Frontal cortex (tissue), 4 donors: ENCODE results near the gene SIRPA. TPM values are rescaled to one million over a fixed set of nuclear protein-coding genes. Genes with fewer than 3 reads are reported as not detected.

Experiments
- DNase-seq, 2 donors: peaks; one replicate each; pipeline ENCODE4 v3.0.0; 2012; ENCODE audit warnings: low spot score in 2 of 2
- FAIRE-seq: peaks from 2 replicates; lab custom pipeline; 2012; peaks lifted over from hg19 to GRCh38; lab: Jason Lieb, UNC
- total RNA-seq: library from RNA; depleted of rRNA; stranded (reverse); fragments of >200 nt; gene quantifications from one replicate; pipeline ENCODE4 v1.2.3, GENCODE V29; 2014
- donor health status: control.
- donor health status: control.
- donor health status: control.

SIRPA gene
- total RNA-seq, 1 donor from 2014 or later = 6.1 TPM

DNA sequence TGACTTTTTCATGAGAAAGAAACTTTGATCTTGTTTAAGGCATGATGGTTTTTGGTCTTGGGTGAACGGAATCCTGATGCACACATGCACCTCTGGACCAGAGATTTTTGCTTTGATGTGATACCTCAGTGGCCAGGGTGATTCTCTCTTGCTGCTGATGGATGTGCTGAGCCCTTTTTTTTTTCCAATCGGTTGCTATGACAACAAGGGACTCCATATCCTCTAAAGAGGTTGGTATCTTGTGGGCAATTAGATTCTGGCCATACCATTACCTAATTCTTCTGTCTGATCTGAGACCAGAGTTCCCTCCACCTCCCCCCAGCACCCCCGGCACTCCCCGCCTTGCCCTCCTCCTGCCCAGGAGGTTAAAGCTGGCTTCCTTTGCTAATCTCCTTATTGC lies 73.8 kb downstream of the SIRPA start:
- no peak for DNase-seq
- FAIRE-seq = no peak

DNA sequence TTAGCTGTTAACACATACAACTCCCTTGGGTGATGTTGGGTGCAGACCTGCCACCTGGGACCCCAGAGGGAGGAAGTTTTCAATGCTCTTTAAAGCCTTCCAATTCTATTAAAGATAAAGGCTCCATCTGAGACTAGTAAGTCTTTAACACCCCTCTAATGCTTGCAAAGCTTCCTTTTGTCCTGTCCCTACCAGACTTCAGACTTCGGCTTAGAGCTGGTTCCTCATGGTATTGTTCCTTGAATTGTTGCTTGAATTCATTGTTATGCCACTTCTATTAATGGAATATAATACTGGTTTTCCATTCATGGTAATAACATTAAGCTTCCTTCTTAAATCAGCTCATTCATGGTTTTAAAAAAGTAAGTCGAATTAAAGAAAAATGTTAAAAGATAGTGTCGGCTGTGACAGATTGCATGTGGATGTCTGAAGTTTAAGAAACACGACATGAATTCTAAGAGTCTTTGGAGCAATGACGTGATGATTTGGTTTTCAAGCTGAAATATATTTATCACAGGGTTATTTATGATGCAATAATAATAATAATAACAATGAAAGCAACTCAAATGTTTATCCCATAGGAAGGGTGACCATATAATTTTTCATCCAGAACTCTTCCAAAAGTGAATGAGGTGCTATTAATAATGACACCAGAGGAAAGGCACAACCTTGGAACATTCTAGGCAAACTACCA lies 76.8 kb downstream of the SIRPA start:
- DNase-seq = no peak
- FAIRE-seq = no peak

DNA sequence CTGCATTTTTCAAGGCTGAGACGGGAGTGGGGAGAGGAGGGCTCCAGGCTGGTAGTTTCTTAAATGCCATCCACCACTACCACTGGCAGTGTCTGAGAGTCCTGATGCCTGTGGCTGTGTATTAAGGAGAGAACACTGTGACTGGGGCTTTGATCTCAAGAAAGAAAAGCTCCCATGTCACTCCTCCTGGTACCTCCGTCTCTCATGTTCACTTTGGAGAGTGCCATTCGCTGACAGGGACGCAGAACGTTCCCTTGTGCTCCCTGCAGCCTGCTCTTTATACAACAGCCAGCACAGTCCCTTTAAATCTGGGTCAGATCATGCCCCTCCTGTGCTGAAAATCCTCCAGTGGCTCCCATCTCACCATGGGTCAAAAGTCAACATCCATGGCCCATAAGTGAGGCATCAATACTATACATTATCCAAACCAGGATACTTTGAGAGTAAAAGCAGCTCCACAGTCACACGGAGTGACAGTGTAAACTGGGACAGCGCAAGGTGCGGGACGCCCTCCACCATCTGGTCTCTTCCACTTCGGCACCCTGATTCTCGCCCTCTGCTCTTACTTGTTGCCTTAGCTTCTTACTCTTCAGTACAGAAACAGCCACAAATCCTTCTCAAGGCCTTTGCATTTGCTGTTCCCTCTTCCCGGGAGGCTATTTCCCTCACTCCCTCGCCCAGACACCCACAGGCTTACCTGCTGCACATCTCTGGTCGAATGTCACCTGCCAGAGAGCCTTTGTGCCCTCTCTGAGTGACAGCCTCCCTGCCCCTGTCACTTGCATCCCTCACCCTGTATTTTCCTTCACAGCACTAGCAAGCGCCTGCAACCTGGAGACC lies 78.6 kb downstream of the SIRPA start:
- DNase-seq (no peak), FAIRE-seq (no peak)

DNA sequence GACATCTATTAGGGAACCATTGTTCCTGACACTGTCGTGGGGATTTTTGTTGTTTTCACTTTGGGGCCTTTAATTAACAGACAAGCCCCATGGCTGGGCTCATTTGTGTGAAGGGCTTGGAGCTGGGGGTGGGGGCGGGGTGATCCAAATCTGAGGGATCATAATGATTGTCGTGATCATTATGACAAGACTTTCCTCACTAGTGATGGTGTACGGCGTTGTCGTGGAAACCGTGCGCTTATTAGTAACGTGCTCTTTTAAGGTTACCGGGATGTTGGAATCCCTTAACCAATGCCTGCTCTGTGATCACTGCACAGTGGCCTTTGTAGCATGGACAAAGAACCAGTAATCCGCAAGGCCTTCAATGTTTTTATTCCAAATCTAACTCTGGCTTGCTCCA lies 80.1 kb downstream of the SIRPA start:
- no peak for FAIRE-seq
- DNase-seq = no peak

DNA sequence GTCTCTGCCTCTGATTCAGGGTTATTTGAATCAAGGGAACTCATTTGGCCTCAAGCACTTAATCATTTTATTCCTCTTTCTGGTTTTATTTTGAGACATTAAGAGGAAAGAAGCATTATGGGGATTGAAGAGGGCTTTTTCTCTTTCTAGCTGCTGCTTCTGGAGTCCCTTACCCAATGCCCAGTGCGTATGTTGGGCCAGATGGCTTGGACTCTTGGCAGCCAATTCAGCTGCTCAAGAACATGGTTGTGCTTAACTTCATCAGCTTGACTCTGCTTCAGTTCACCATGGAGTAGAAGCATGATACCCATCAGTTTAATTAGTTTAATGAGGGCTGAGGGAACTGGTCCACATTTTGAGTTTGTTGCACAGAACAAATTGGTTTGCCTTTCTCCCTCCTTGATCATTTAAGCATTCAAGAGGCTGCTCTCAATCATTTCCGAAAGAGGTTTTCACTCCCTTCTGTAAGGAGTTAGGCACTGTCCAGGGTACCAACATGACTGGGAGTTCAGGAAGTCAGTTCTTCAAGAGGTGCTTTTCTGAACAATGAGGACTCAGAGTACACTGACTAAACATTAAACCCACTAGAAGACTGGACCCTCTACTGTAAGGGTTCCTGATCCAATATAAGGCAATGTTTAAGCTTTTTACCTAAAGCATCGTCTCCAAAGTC lies 84.0 kb downstream of the SIRPA start:
- FAIRE-seq (no peak), DNase-seq (no peak)

DNA sequence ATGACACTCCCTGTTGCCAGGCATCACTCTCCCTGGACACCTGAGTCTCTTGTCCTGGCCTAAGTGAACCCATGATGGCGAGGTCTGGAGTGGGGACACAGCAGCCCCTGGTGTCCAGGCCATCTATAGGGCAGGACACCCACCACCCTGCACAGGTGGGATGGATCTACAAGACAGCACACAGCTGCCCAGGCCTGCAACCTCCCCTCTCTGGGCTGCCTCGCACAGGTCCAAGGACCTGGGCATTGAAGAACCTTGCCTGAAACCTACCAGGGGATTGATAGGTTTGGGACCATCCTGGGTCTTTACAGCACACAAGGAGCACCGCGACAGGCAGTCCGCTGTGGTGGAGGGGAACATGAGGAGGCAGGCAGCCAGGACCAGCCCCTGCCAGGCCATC lies 87.5 kb downstream of the SIRPA start:
- no peak for FAIRE-seq
- no peak for DNase-seq

DNA sequence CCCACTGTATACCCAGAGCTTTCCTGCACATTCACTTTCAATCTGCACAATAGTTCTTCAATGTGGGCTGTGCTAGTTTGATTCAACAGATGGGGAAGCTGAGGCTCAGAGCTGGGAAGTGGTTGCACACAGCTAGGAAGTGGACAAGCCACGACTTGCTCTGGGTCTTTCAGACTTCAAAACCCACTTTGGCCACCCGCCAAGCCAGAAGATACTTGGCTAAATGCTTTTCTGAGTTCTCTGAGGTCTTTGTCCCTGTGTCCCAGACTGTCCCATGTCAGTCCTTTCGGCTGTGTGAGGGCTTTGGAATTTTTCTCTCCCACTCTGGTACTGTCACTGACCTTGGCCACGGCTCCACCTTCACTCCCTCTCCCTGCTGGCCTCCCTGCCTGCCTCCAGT lies 88.1 kb downstream of the SIRPA start:
- FAIRE-seq (no peak), DNase-seq (no peak)

DNA sequence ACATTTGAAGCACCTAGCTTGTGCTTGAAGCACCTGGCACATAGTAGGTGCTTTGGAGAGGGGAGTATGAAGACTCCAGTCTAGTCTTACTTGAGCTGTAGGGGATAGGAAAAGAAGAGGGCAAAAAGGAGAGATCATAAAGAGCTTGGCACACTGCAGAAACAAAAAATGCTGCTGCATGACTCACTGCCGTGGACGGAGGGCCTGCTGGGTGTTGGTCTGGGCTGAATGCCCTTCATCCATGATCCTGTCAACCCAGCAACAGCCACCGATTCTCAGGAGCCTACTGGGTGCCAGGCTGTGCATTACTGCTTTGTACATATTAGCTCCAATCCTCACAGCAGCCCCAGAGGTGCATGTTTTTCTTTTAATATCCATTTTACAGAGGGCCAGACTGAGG lies 92.6 kb downstream of the SIRPA start:
- no peak for DNase-seq
- FAIRE-seq = no peak

Other genes starting within 250 kb of the SIRPA start
- gene SIRPG, start 237.6 kb upstream of the SIRPA start, total RNA-seq = not detected
- gene PDYN, start 98.7 kb downstream of the SIRPA start, total RNA-seq = 16.3 TPM
- 9.8 TPM for gene STK35, start 206.4 kb downstream of the SIRPA start, total RNA-seq